Glutamatergic neuron (in vitro differentiated cells): Measurements from ENCODE around the gene EXOSC9. TPM values are rescaled to one million over a fixed set of nuclear protein-coding genes. Genes with fewer than 3 reads are reported as not detected.

Experiments
- DNase-seq: peaks from one replicate; pipeline ENCODE4 v3.0.0; 2022
- H3K27ac Mint-ChIP-seq: one replicate; pipeline ENCODE4 v1.8.0; 2020; ENCODE audit warnings: mild to moderate bottlenecking, mixed read lengths, inconsistent platforms; ENCODE audit not compliant: unreplicated experiment
- H3K27me3 Mint-ChIP-seq: one replicate; pipeline ENCODE4 v1.8.0; 2020; ENCODE audit warnings: mild to moderate bottlenecking, moderate library complexity, mixed read lengths, inconsistent platforms; ENCODE audit not compliant: unreplicated experiment
- H3K36me3 Mint-ChIP-seq: one replicate; pipeline ENCODE4 v1.8.0; 2020; ENCODE audit warnings: mild to moderate bottlenecking, mixed read lengths, inconsistent platforms; ENCODE audit not compliant: unreplicated experiment
- H3K4me1 Mint-ChIP-seq: one replicate; pipeline ENCODE4 v1.8.0; 2020; ENCODE audit warnings: mild to moderate bottlenecking, low read depth, mixed read lengths, inconsistent platforms; ENCODE audit not compliant: unreplicated experiment
- H3K4me3 Mint-ChIP-seq: one replicate; pipeline ENCODE4 v1.8.0; 2020; ENCODE audit warnings: mild to moderate bottlenecking, mixed read lengths, inconsistent platforms; ENCODE audit not compliant: unreplicated experiment
- H3K9me3 Mint-ChIP-seq: one replicate; pipeline ENCODE4 v1.8.0; 2020; ENCODE audit warnings: mild to moderate bottlenecking, moderate library complexity, mixed read lengths, inconsistent platforms; ENCODE audit not compliant: unreplicated experiment
- CTCF ChIP-seq: fragments of 200-600 bp; sonication (generic); IDR thresholded peaks from one replicate; pipeline ENCODE4 v1.5.0; 2021; ENCODE audit not compliant: partially characterized antibody, unreplicated experiment
- total RNA-seq: library from RNA; stranded (reverse); fragmentation: NEBNext Ultra II Directional; extraction: Animal tissue kit (Norgen Biotek cat#: 25700); gene quantifications from one replicate; pipeline ENCODE4 v1.2.1, GENCODE V29; 2021; ENCODE audit not compliant: unreplicated experiment

Gene EXOSC9
- total RNA-seq, 1 donor from 2014 or later: 25.4 TPM

DNA sequence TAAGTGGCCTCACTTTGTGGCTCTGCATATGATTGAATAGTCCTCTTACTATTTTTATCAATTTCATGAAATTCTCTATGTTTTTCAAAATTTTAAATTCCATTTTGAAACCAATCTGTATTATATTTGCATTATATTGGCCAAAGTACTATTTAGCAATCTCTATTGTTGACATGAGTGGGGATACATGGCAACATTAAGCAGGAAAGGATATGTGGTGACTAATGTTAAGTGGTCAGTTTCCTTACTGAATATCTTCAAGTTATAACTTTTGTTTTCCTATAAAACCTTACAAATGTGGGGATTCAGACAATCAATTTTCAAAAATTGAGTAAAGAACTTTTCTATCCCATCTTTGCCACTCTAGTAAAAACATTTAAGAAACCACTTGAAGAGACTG, 59.0 kb downstream of the EXOSC9 start:
- DNase-seq: no peak
- no peaks in the 10 kb centered on the region for H3K36me3 Mint-ChIP-seq
- no peak overlapping the region for H3K27ac Mint-ChIP-seq
- H3K4me1 Mint-ChIP-seq: no peaks in the 10 kb centered on the region
- TF ChIP-seq CTCF: no peak
- no peaks in the 10 kb centered on the region for H3K9me3 Mint-ChIP-seq
- no peak overlapping the region for H3K4me3 Mint-ChIP-seq
- H3K27me3 Mint-ChIP-seq: no peaks in the 10 kb centered on the region

- Mint-ChIP-seq H3K27me3 (no peaks in the 10 kb centered on the region), H3K4me1 (no peaks in the 10 kb centered on the region), H3K4me3 (no peak overlapping the region), H3K36me3 (peaks cover 9% of the 10 kb centered on the region), H3K27ac (no peak overlapping the region), H3K9me3 (no peaks in the 10 kb centered on the region)
- TF ChIP-seq CTCF: no peak
- DNase-seq: no peak
Measured at GRCh38 chr4:121861426-121861825, 60.3 kb downstream of the EXOSC9 start.

DNA sequence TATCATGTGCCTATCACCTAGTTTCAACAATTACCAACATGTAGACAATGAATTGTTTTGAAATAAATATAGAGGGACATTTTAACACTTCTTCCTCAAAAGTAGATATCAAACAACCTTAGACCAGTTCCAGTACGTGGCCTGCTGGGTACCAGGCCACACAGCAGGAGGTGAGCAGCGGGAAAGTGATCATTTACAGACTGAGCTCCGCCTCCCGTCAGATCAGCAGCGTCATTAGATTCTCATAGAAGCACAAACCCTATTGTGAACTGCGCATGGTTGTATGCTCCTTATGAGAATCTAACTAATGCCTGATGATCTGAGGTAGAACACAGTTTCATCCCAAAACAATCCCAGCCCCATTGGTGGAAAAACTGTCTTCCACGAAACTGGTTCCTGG, 62.7 kb downstream of the EXOSC9 start:
- DNase-seq: no peak
- no peak overlapping the region for H3K27ac Mint-ChIP-seq
- peaks cover 3% of the 10 kb centered on the region for H3K4me1 Mint-ChIP-seq
- H3K9me3 Mint-ChIP-seq: no peaks in the 10 kb centered on the region
- peaks cover 16% of the 10 kb centered on the region for H3K36me3 Mint-ChIP-seq
- TF ChIP-seq CTCF: no peak
- H3K27me3 Mint-ChIP-seq: no peaks in the 10 kb centered on the region
- H3K4me3 Mint-ChIP-seq: no peak overlapping the region

Other genes starting within 250 kb of the EXOSC9 start
- 250 TPM for gene ANXA5, start 104.3 kb upstream of the EXOSC9 start, total RNA-seq
- gene SMIM43, start 36.2 kb upstream of the EXOSC9 start, total RNA-seq: not detected
- gene CCNA2, start 22.6 kb downstream of the EXOSC9 start, total RNA-seq: 8.9 TPM
- 49.8 TPM for gene BBS7, start 69.2 kb downstream of the EXOSC9 start, total RNA-seq
- 0.66 TPM for gene TRPC3, start 150.7 kb downstream of the EXOSC9 start, total RNA-seq